Measurements from ENCODE around the gene ZNRD2.

GRCh38 chr11:65529475-65530156, 40.7 kb upstream of the ZNRD2 start:
- TF ChIP-seq POLR2A (IDR thresholded peaks at IDR 0.05; ENCODE audit: low read depth) (no peak), EP300 (IDR thresholded peaks at IDR 0.05) (no peak), CTCF (IDR thresholded peaks at IDR 0.05) (no peak)

Measured in esophagus muscularis mucosa (tissue), 4 donors.